Measurements from ENCODE around the gene SQSTM1.

Gene SQSTM1

GRCh38 chr5:179862891-179863290 lies 42.2 kb downstream of the SQSTM1 start:
- DNase-seq (ENCODE audit: low spot score): no peak
- Histone ChIP-seq H3K27ac (no peak overlapping the region), H3K4me3 (no peak overlapping the region)
- TF ChIP-seq, protein P1, sequence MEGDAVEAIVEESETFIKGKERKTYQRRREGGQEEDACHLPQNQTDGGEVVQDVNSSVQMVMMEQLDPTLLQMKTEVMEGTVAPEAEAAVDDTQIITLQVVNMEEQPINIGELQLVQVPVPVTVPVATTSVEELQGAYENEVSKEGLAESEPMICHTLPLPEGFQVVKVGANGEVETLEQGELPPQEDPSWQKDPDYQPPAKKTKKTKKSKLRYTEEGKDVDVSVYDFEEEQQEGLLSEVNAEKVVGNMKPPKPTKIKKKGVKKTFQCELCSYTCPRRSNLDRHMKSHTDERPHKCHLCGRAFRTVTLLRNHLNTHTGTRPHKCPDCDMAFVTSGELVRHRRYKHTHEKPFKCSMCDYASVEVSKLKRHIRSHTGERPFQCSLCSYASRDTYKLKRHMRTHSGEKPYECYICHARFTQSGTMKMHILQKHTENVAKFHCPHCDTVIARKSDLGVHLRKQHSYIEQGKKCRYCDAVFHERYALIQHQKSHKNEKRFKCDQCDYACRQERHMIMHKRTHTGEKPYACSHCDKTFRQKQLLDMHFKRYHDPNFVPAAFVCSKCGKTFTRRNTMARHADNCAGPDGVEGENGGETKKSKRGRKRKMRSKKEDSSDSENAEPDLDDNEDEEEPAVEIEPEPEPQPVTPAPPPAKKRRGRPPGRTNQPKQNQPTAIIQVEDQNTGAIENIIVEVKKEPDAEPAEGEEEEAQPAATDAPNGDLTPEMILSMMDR (IDR thresholded peaks at IDR 0.05): no peak

DNA sequence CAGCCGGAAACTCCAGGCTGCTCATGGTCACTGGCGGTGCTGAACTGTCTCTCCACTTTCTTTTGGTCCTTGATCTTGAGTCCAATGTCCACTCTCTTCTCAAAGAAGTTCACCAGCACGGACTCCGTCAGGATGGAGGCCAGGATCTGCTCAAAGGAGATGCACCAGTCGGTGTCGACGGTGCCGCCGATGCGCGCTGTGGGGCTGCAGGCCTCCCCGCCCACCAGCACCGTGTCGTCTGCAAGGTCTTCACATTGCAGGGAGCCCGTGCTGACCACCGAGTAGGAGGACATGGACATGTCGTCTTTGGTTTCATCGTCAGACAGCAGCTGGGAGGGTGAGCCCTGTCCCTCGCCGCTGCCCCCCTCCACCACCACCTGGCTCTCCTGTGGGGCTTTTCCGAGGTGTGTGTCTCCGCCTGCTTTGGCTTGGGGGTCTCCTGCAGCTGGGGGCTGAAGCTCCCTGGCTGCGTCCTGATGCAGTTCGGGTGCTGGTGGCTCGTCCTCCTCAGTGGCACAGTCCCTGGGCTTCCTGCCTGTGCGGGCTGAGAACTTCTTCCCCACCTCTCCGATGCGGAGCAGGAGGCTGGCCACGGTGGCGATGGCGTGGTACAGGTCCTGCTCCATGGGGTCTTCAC lies 42.9 kb downstream of the SQSTM1 start:
- Histone ChIP-seq H3K27ac (no peak overlapping the region), H3K4me3 (no peak overlapping the region)
- DNase-seq (ENCODE audit: low spot score): no peak
- TF ChIP-seq, protein P1 (IDR thresholded peaks at IDR 0.05): no peak

GRCh38 chr5:179864686-179865085 lies 44.0 kb downstream of the SQSTM1 start:
- DNase-seq (ENCODE audit: low spot score): no peak
- Histone ChIP-seq H3K27ac (no peak overlapping the region), H3K4me3 (no peak overlapping the region)
- TF ChIP-seq, protein P1 (IDR thresholded peaks at IDR 0.05): no peak

GRCh38 chr5:179865491-179866240 lies 45.0 kb downstream of the SQSTM1 start:
- no peak for DNase-seq (ENCODE audit: low spot score)

DNA sequence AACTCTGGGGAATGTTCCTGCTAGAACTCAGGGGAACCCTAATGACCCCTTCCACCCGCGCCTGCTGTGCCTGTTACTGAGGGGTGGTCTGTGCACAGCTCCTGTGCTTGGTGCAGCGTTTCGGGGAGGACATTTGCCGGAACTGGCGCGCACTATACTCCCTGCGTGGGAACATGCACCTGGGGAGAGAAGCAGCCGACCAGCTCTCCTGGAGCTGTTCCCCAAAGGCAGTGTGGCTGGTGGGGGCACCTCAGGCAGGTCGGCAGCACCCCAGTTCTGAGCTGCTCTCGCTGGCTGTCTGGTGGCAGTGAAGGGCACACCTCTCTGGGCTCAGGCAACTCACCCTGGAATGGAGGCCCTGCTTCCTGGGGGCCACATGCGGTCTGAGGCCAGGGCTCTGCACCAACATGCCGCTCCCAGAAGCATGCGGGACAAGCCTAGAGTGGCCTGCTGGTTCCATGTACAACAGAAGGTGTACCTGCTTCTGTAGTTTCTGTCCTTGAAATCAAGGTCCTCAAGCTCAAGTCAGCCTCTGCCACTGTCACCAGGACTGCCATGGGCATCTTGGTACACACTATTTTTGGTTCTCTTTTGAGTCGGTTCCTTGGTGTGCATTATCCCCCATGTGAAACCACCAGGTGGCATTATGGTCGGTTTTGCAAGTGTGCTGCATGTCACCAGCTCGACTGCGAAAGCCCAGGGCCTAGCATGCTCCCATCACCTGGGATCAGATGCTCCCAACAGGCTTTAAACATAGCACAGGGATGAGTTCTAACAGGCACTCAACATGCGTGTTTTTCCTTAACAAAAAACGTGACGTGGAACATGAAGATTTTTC lies 45.8 kb downstream of the SQSTM1 start:
- Histone ChIP-seq H3K4me3 (no peak overlapping the region), H3K27ac (no peak overlapping the region)
- TF ChIP-seq, protein P1 (IDR thresholded peaks at IDR 0.05): no peak
- DNase-seq (ENCODE audit: low spot score): no peak

More at GRCh38 chr5:179865491-179866240, 45.0 kb downstream of the SQSTM1 start:
- H3K27ac ChIP-seq: no peak overlapping the region
- TF ChIP-seq, protein P1 (IDR thresholded peaks at IDR 0.05): no peak
- no peak overlapping the region for H3K4me3 ChIP-seq

GRCh38 chr5:179867079-179867465 lies 46.4 kb downstream of the SQSTM1 start:
- no peak overlapping the region for H3K27ac ChIP-seq
- TF ChIP-seq, protein P1 (IDR thresholded peaks at IDR 0.05): no peak
- H3K4me3 ChIP-seq: no peak overlapping the region
- DNase-seq (ENCODE audit: low spot score): no peak
